BE2C (cell line): ENCODE results near the gene DCUN1D5.

Experiments used
- DNase-seq: peaks from one replicate; pipeline ENCODE4 v3.0.0-alpha.2; 2020
- H3K27me3 ChIP-seq: fragments of 250-450 bp; sonication (Bioruptor Pico); 2 replicates; pipeline ENCODE4 v1.5.1; 2020; ENCODE audit warnings: mild to moderate bottlenecking
- H3K36me3 ChIP-seq: fragments of 250-450 bp; sonication (Bioruptor Pico); 2 replicates; pipeline ENCODE4 v1.5.1; 2020; ENCODE audit warnings: mild to moderate bottlenecking
- H3K4me1 ChIP-seq: fragments of 250-450 bp; sonication (Bioruptor Pico); 2 replicates; pipeline ENCODE4 v1.5.1; 2020
- H3K4me3 ChIP-seq: 2 replicates; pipeline ENCODE4 v1.5.1; 2011; ENCODE audit warnings: low read depth, low read length
- H3K9me3 ChIP-seq: fragments of 250-450 bp; sonication (Bioruptor Pico); 2 replicates; pipeline ENCODE4 v1.5.1; 2020
- CTCF ChIP-seq: IDR thresholded peaks from 2 replicates; pipeline ENCODE4 v1.5.1; 2012; ENCODE audit warnings: mild to moderate bottlenecking, low read depth, low read length

Gene DCUN1D5

GRCh38 chr11:103051981-103052380 is 40.0 kb downstream of the DCUN1D5 start:
- no peak for TF ChIP-seq CTCF
- Histone ChIP-seq H3K36me3 (no peaks in the 10 kb centered on the region), H3K4me1 (no peaks in the 10 kb centered on the region; the same call in 1 of the 2 replicates)

GRCh38 chr11:103051151-103051801 is 40.7 kb downstream of the DCUN1D5 start:
- Histone ChIP-seq H3K4me1 (no peaks in the 10 kb centered on the region; the same call in 1 of the 2 replicates), H3K27me3 (no peaks in the 10 kb centered on the region), H3K9me3 (no peaks in the 10 kb centered on the region), H3K36me3 (no peaks in the 10 kb centered on the region), H3K4me3 (no peak overlapping the region)
- DNase-seq = no peak
- TF ChIP-seq CTCF = no peak

More at GRCh38 chr11:103051981-103052380, 40.0 kb downstream of the DCUN1D5 start:
- H3K9me3 ChIP-seq = no peaks in the 10 kb centered on the region
- H3K27me3 ChIP-seq = no peaks in the 10 kb centered on the region
- no peak overlapping the region for H3K4me3 ChIP-seq
- DNase-seq = no peak

- no peak for DNase-seq
- TF ChIP-seq CTCF = no peak
- H3K4me1 ChIP-seq = no peaks in the 10 kb centered on the region; the same call in 1 of the 2 replicates
- H3K27me3 ChIP-seq = no peaks in the 10 kb centered on the region
- H3K36me3 ChIP-seq = no peaks in the 10 kb centered on the region
- no peak overlapping the region for H3K4me3 ChIP-seq
- H3K9me3 ChIP-seq = no peaks in the 10 kb centered on the region
Measured at GRCh38 chr11:103050351-103050750, 41.6 kb downstream of the DCUN1D5 start.

GRCh38 chr11:103047837-103048236 is 44.1 kb downstream of the DCUN1D5 start:
- no peaks in the 10 kb centered on the region for H3K36me3 ChIP-seq
- no peak for TF ChIP-seq CTCF
- H3K9me3 ChIP-seq = no peaks in the 10 kb centered on the region
- no peak for DNase-seq
- H3K4me3 ChIP-seq = no peak overlapping the region
- H3K4me1 ChIP-seq = no peaks in the 10 kb centered on the region
- H3K27me3 ChIP-seq = no peaks in the 10 kb centered on the region

GRCh38 chr11:103043826-103044678 is 47.9 kb downstream of the DCUN1D5 start:
- Histone ChIP-seq H3K4me3 (no peak overlapping the region), H3K36me3 (no peaks in the 10 kb centered on the region), H3K9me3 (no peaks in the 10 kb centered on the region), H3K4me1 (no peaks in the 10 kb centered on the region), H3K27me3 (no peaks in the 10 kb centered on the region)
- no peak for DNase-seq
- TF ChIP-seq CTCF = no peak

GRCh38 chr11:103042161-103042560 is 49.8 kb downstream of the DCUN1D5 start:
- Histone ChIP-seq H3K36me3 (no peaks in the 10 kb centered on the region), H3K9me3 (no peaks in the 10 kb centered on the region), H3K4me1 (no peaks in the 10 kb centered on the region), H3K27me3 (0 out of 2 replicates have a peak, but pooled peaks cover 3% of the 10 kb centered on the region), H3K4me3 (no peak overlapping the region)
- no peak for TF ChIP-seq CTCF
- no peak for DNase-seq
